ENCODE data around the gene MAP3K7.

- TF ChIP-seq, protein P1, sequence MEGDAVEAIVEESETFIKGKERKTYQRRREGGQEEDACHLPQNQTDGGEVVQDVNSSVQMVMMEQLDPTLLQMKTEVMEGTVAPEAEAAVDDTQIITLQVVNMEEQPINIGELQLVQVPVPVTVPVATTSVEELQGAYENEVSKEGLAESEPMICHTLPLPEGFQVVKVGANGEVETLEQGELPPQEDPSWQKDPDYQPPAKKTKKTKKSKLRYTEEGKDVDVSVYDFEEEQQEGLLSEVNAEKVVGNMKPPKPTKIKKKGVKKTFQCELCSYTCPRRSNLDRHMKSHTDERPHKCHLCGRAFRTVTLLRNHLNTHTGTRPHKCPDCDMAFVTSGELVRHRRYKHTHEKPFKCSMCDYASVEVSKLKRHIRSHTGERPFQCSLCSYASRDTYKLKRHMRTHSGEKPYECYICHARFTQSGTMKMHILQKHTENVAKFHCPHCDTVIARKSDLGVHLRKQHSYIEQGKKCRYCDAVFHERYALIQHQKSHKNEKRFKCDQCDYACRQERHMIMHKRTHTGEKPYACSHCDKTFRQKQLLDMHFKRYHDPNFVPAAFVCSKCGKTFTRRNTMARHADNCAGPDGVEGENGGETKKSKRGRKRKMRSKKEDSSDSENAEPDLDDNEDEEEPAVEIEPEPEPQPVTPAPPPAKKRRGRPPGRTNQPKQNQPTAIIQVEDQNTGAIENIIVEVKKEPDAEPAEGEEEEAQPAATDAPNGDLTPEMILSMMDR (IDR thresholded peaks at IDR 0.05), result no peak
- TF ChIP-seq POLR2AphosphoS5 (IDR thresholded peaks at IDR 0.05), result no peak
Observed at GRCh38 chr6:90502866-90503407, 83.9 kb downstream of the MAP3K7 start.

All from upper lobe of left lung (tissue), 4 donors.